Measurements from ENCODE around the gene TOLLIP.
A peak's percentile ranks its signal among the peaks of the same experiment; 100 is the strongest.

The TOLLIP gene

DNA sequence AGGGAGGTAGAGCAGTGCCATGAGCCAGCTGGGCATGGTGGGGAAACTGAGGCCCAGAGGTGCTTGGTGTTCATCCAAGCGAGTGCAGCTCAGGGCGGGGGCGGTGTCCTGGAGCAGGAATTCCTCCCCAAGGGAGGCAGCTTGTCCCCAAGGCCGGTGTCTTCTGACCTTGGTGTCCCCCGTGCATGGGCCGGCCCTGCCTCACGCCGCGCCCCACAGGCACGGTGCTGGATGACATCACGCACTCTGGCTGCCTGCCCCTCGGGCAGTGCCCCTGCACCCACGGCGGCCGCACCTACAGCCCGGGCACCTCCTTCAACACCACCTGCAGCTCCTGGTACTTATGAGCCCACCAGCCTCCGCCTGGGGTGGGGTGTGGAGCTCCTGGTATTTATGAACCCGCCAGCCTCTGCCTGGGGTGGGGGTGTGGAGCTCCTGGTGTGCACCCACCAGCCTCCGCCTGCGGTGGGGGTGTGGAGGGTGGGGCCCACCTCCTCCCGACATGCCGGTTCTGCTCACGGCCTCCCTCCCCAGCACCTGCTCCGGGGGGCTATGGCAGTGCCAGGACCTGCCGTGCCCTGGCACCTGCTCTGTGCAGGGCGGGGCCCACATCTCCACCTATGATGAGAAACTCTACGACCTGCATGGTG lies 79.8 kb downstream of the TOLLIP start:
- H3K4me3 ChIP-seq (replicated peaks in 1 of 2; ENCODE audit: low read depth in 2 of 2, low read length in 2 of 2) = no peak overlapping the region
- TF ChIP-seq CTCF (IDR thresholded peaks at IDR 0.05; ENCODE audit: low read depth, low read length) = no peak
- DNase-seq (ENCODE audit: low read depth in 2 of 2) = no peak

- no peak for DNase-seq (ENCODE audit: low read depth in 2 of 2)
- no peak overlapping the region for H3K4me3 ChIP-seq (replicated peaks in 1 of 2; ENCODE audit: low read depth in 2 of 2, low read length in 2 of 2)
- no peak for TF ChIP-seq CTCF (IDR thresholded peaks at IDR 0.05; ENCODE audit: low read depth, low read length)
Observed at GRCh38 chr11:1228921-1229451, 80.4 kb downstream of the TOLLIP start.

DNA sequence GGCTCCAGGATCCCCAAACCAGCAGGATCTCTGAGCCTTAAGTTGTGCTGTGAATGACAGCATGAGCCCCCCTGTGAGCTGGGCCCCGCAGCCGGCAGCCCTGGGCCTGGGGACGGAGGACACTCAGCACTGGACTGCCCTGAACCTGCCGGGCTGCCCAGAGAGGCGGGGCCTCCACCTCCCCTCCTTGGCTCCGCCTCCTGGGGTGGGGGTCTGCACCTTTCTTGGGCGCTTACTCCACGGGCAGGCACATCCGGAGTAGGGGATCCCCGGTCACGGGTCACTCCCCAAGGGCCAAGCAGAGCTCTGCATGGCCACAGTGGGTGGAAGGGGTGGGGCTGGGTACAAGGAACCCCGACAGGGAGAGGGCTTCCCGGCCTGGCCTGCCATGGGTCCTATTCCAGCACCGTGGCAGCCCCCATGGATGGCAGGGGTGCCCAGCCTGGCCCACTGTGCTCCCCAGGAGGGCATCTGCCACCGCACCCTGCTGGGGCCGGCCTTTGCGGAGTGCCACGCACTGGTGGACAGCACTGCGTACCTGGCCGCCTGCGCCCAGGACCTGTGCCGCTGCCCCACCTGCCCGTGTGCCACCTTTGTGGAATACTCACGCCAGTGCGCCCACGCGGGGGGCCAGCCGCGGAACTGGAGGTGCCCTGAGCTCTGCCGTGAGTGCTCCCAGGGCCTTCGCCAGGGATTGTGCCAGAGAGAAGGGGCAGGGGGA lies 81.2 kb downstream of the TOLLIP start:
- no peak for TF ChIP-seq CTCF (IDR thresholded peaks at IDR 0.05; ENCODE audit: low read depth, low read length)
- H3K4me3 ChIP-seq (replicated peaks in 1 of 2; ENCODE audit: low read depth in 2 of 2, low read length in 2 of 2) = no peak overlapping the region
- DNase-seq (ENCODE audit: low read depth in 2 of 2) = no peak

DNA sequence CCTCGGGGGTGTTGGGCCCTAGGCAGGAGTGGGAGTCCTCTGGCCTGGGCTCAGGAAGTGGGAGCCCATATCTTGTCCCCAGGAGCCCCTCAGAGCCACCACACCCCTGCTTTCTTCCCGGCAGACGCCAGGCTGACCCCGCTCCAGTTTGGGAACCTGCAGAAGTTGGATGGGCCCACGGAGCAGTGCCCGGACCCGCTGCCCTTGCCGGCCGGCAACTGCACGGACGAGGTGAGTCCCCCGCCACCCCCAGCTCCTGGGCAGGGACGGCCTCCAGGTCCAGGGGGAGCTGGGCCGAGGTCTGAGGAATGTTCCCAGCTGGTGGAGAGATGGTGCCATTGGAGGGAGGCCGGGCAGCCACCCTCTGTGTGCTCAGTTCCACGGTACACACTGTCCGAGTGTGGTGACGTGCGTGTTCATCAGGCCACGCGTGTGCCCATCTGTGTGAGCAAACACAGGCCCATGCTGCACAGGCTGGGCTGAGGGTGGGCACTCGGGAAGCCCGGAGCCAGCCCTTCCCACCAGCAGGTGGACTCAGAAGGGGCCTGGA lies 81.8 kb downstream of the TOLLIP start:
- H3K4me3 ChIP-seq (replicated peaks in 1 of 2; ENCODE audit: low read depth in 2 of 2, low read length in 2 of 2) = no peak overlapping the region
- no peak for DNase-seq (ENCODE audit: low read depth in 2 of 2)
- TF ChIP-seq CTCF (IDR thresholded peaks at IDR 0.05; ENCODE audit: low read depth, low read length) = no peak

- no peak for DNase-seq (ENCODE audit: low read depth in 2 of 2)
- H3K4me3 ChIP-seq (replicated peaks in 1 of 2; ENCODE audit: low read depth in 2 of 2, low read length in 2 of 2) = no peak overlapping the region
- TF ChIP-seq CTCF (IDR thresholded peaks at IDR 0.05; ENCODE audit: low read depth, low read length) = peak; percentile 51
Observed at GRCh38 chr11:1226986-1227550, 82.4 kb downstream of the TOLLIP start.

GRCh38 chr11:1226226-1226985 lies 83.0 kb downstream of the TOLLIP start:
- DNase-seq (ENCODE audit: low read depth in 2 of 2) = no peak
- TF ChIP-seq CTCF (IDR thresholded peaks at IDR 0.05; ENCODE audit: low read depth, low read length) = no peak
- no peak overlapping the region for H3K4me3 ChIP-seq (replicated peaks in 1 of 2; ENCODE audit: low read depth in 2 of 2, low read length in 2 of 2)

All from cardiac fibroblast (primary cell).